B cell (primary cell): ENCODE results near the gene NFAM1. TPM values are rescaled to one million over a fixed set of nuclear protein-coding genes. Genes with fewer than 3 reads are reported as not detected.

Source experiments
- ATAC-seq: fragments of 200-7000 bp; cut with Tn5 transposase; one replicate; pipeline ENCODE4 v1.10.0; 2021; ENCODE audit warnings: low read depth, mild to moderate bottlenecking, moderate number of reproducible peaks, moderate library complexity
- CTCF ChIA-PET: fragments of 350-600 bp; sonication (Branson Sonifier 250); formaldehyde crosslinking; loops from one replicate; lab custom pipeline; 2021; ENCODE audit warnings: antibody characterized with exemption, inconsistent platforms; lab: Charles Lee
- POLR2A ChIA-PET: fragments of 350-600 bp; sonication (Branson Sonifier 250); formaldehyde crosslinking; loops from one replicate; lab custom pipeline; 2021; ENCODE audit warnings: antibody characterized with exemption; lab: Charles Lee
- DNase-seq: peaks from one replicate; pipeline ENCODE4 v3.0.0; 2013
- H2AFZ ChIP-seq: 2 replicates; pipeline ENCODE4 v1.6.1; 2012; ENCODE audit warnings: mild to moderate bottlenecking, low read depth, low read length; ENCODE audit not compliant: insufficient read depth, poor library complexity, severe bottlenecking
- H3K27ac ChIP-seq, 2 donors: 1 replicate in 1 of 2; 2 replicates in 1 of 2; pipeline ENCODE4 v1.5.1; 2012 to 2013; ENCODE audit warnings: low read length in 2 of 2, mild to moderate bottlenecking in 2 of 2, moderate library complexity in 1 of 2
- H3K27me3 ChIP-seq, 4 experiments: fragments of 200-600 bp in 1 of 4; sonication (generic) in 1 of 4; replicated peaks in 1 of 4; 1 replicate in 2 of 4; 2 replicates in 2 of 4; pipeline versions ENCODE4 v1.6.1 to v1.7.0; 2013 to 2016; ENCODE audit warnings: low read length in 3 of 4, mild to moderate bottlenecking in 2 of 4, mixed read lengths in 1 of 4, moderate library complexity in 1 of 4; ENCODE audit not compliant: insufficient read depth in 4 of 4, control insufficient read depth in 3 of 4; ENCODE audit errors: control extremely low read depth in 1 of 4
- H3K36me3 ChIP-seq, 2 experiments: replicated peaks in 1 of 2; 1 replicate in 1 of 2; 2 replicates in 1 of 2; pipeline versions ENCODE4 v1.6.1 to v1.7.1; 2013; ENCODE audit warnings: low read length in 1 of 2; ENCODE audit not compliant: insufficient read depth in 2 of 2, control insufficient read depth in 1 of 2; ENCODE audit errors: control extremely low read depth in 1 of 2, extremely low read depth in 1 of 2
- H3K4me1 ChIP-seq, 2 donors: fragments of 200-600 bp in 1 of 2; sonication (generic) in 1 of 2; 1 replicate in 1 of 2; 2 replicates in 1 of 2; pipeline versions ENCODE4 v1.5.1 to v1.6.1; 2013 to 2017; ENCODE audit warnings: low read length in 2 of 2; ENCODE audit not compliant: control insufficient read depth in 2 of 2, insufficient read depth in 2 of 2
- H3K4me2 ChIP-seq: replicated peaks from 2 replicates; pipeline ENCODE3; 2012; ENCODE audit warnings: mild to moderate bottlenecking, low read depth, low read length; ENCODE audit not compliant: poor library complexity, severe bottlenecking
- H3K4me3 ChIP-seq, 5 experiments: fragments of 200-600 bp in 1 of 5; sonication (generic) in 1 of 5; 1 replicate in 3 of 5; 2 replicates in 2 of 5; pipeline versions ENCODE4 v1.5.1 to v1.7.0; 2011 to 2016; ENCODE audit warnings: low read length in 4 of 5, mild to moderate bottlenecking in 4 of 5, low read depth in 2 of 5, control low read depth in 1 of 5, moderate library complexity in 1 of 5; ENCODE audit not compliant: insufficient read depth in 1 of 5; ENCODE audit errors: control extremely low read depth in 1 of 5, extremely low read depth in 1 of 5
- H3K79me2 ChIP-seq: fragments of 200-600 bp; sonication (generic); one replicate; pipeline ENCODE4 v1.6.0; 2016; ENCODE audit warnings: low read length; ENCODE audit not compliant: control insufficient read depth, insufficient read depth
- H3K9ac ChIP-seq: fragments of 200-600 bp; sonication (generic); 2 replicates; pipeline ENCODE4 v1.6.1; 2017; ENCODE audit warnings: mild to moderate bottlenecking, low read length, moderate library complexity
- H3K9me3 ChIP-seq, 3 donors: one replicate each; pipeline versions ENCODE4 v1.6.1 to v1.7.1; 2013; ENCODE audit warnings: low read length in 2 of 3; ENCODE audit not compliant: control insufficient read depth in 2 of 3, insufficient read depth in 1 of 3; ENCODE audit errors: control extremely low read depth in 1 of 3
- H4K20me1 ChIP-seq: 2 replicates; pipeline ENCODE4 v1.6.0; 2012; ENCODE audit warnings: mild to moderate bottlenecking, low read length; ENCODE audit not compliant: insufficient read depth, control insufficient read depth, poor library complexity, severe bottlenecking
- H3K27ac Mint-ChIP-seq: one replicate; pipeline ENCODE4 v1.8.0; 2021; ENCODE audit warnings: mixed read lengths
- H3K27me3 Mint-ChIP-seq: one replicate; pipeline ENCODE4 v1.8.0; 2021; ENCODE audit warnings: mixed read lengths
- H3K4me1 Mint-ChIP-seq: one replicate; pipeline ENCODE4 v1.8.0; 2021; ENCODE audit warnings: mixed read lengths
- H3K4me3 Mint-ChIP-seq: one replicate; pipeline ENCODE4 v1.8.0; 2021; ENCODE audit warnings: mixed read lengths
- H3K9me3 Mint-ChIP-seq: one replicate; pipeline ENCODE4 v1.8.0; 2022; ENCODE audit warnings: mixed read lengths; ENCODE audit not compliant: insufficient read depth
- EZH2 ChIP-seq: IDR thresholded peaks from 2 replicates; pipeline ENCODE4 v1.6.1; 2012; ENCODE audit warnings: borderline replicate concordance, low read depth, mild to moderate bottlenecking, moderate library complexity, low read length; ENCODE audit not compliant: insufficient read depth, poor library complexity, severe bottlenecking
- WGBS: methylation state at CpG from one replicate; pipeline ENCODE4 v1.1.5; 2013; ENCODE audit warnings: missing lambda C conversion rate; ENCODE audit not compliant: insufficient coverage; 5-methylcytosine and 5-hydroxymethylcytosine counted together
- intact Hi-C: fragments of 100-400 bp; cut with micrococcal nuclease; formaldehyde crosslinking; loops from one replicate; pipeline ENCODE4 v1.10.0; 2022
- polyA plus RNA-seq: library from polyadenylated mRNA; depleted of rRNA; stranded (reverse); fragments of >200 nt; gene quantifications from 2 replicates; pipeline ENCODE4 v1.2.3, GENCODE V29; 2012
- total RNA-seq, 2 donors: library from RNA; stranded (reverse); fragments of 120-200 nt in 1 of 2; gene quantifications; 1 replicate in 1 of 2; 2 replicates in 1 of 2; pipeline versions ENCODE4 v1.2.3 to v1.2.4, GENCODE V29; 2013 to 2022
- TF ChIP-seq, protein P1 (sequence below): fragments of 200-600 bp; IDR thresholded peaks from one replicate; pipeline ENCODE4 v1.8.0; 2022; ENCODE audit warnings: antibody characterized with exemption, mild to moderate bottlenecking

The NFAM1 gene
- total and polyA plus RNA-seq, 2 donors (not counting 1 experiment from before 2014, with no cell fraction given) = 0.27 to 0.52 TPM

DNA sequence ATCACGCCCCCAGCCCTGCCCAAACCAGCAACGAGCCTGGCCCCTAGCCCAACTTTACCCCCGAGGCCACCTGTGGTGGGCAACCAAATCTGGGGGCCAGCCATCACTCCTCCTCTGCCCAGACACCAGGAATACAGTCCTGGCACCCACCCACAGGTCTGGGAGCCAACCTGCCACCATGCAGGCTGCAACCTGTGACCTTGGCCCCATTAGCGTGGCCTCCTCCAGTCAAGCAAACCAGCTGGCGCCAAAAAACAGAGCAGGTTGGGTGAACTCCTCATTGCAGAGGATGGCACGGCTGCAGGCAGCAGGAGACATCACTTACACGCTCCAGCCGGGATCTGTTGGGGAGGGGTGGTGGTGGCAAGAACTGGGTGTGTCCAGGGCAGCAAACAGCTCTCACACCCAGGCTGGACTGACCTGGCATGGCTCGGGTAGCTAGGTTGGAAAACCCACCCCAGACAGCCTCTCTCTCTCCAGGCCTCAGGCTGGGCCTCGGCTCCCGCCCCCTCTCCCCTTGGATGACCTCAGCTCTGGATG is 96.3 kb downstream of the NFAM1 start:
- Mint-ChIP-seq H3K27me3 (peaks cover 38% of the 10 kb centered on the region), H3K27ac (no peak overlapping the region), H3K4me1 (no peaks in the 10 kb centered on the region), H3K4me3 (no peak overlapping the region), H3K9me3 (no peaks in the 10 kb centered on the region)
- H3K4me3 ChIP-seq = no peak overlapping the region
- CTCF ChIA-PET = interaction anchor here (0.6 kb wide), 1 partner anchor 259 kb away, joined by 3 read pairs; no protein-coding TSS in a partner anchor
- H3K27ac ChIP-seq = no peak overlapping the region
- WGBS = 88% methylated on average over 10 of the region's 11 CpGs
- no peak overlapping the region for H2AFZ ChIP-seq
- H4K20me1 ChIP-seq = no peaks in the 10 kb centered on the region
- intact Hi-C loops = no loop called here
- no peaks in the 10 kb centered on the region for H3K79me2 ChIP-seq
- H3K4me1 ChIP-seq = peaks cover 0 to under 1% of the 10 kb centered on the region in 2 donors
- H3K9ac ChIP-seq = no peak overlapping the region
- POLR2A ChIA-PET = no interaction called here
- H3K27me3 ChIP-seq = peaks cover 0 to 25% (median 10%) of the 10 kb centered on the region in 4 experiments
- no peak overlapping the region for H3K4me2 ChIP-seq
- ATAC-seq (no peak), DNase-seq (no peak)
- H3K36me3 ChIP-seq = no peaks in the 10 kb centered on the region
- no peak for TF ChIP-seq EZH2
- TF ChIP-seq, protein P1, sequence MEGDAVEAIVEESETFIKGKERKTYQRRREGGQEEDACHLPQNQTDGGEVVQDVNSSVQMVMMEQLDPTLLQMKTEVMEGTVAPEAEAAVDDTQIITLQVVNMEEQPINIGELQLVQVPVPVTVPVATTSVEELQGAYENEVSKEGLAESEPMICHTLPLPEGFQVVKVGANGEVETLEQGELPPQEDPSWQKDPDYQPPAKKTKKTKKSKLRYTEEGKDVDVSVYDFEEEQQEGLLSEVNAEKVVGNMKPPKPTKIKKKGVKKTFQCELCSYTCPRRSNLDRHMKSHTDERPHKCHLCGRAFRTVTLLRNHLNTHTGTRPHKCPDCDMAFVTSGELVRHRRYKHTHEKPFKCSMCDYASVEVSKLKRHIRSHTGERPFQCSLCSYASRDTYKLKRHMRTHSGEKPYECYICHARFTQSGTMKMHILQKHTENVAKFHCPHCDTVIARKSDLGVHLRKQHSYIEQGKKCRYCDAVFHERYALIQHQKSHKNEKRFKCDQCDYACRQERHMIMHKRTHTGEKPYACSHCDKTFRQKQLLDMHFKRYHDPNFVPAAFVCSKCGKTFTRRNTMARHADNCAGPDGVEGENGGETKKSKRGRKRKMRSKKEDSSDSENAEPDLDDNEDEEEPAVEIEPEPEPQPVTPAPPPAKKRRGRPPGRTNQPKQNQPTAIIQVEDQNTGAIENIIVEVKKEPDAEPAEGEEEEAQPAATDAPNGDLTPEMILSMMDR = no peak
- peaks cover 0 to 4% (median 0%) of the 10 kb centered on the region in 3 donors for H3K9me3 ChIP-seq

DNA sequence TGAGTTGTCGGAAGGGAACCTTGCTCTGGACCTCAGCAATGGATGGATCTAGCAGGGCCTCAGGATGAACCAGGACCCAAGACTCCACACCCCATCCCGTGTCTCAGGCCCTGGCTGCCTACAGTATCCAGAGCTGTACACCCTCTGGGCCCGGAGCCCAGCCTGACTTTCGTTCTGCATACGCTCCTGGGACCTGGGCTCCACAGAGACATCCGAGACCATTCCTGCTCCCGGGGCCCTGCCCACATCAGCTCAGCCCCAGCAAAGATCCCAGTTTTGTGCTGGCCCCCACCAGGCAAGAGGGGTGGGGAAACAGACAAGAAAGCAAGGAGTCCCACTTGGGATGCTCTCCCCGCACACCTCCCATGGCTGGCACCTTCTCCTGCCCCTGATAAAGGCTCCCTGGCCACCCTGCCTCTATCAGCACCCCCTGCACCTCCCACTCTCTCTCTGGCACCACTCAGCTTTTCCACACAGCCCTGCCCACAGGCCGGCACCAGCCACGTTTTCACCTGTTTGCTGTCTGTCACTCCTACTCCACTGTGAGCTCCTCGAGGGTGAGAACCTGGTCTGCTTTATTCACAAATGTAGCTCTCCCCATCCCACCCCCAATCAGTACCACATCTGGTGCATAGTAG is 97.2 kb downstream of the NFAM1 start:
- no peaks in the 10 kb centered on the region for H3K36me3 ChIP-seq
- ATAC-seq (no peak), DNase-seq (no peak)
- peaks cover 0 to 4% (median 0%) of the 10 kb centered on the region in 3 donors for H3K9me3 ChIP-seq
- H3K79me2 ChIP-seq = no peaks in the 10 kb centered on the region
- Mint-ChIP-seq H3K9me3 (no peaks in the 10 kb centered on the region), H3K27ac (peak overlapping the region; percentile 26), H3K4me1 (no peaks in the 10 kb centered on the region), H3K4me3 (no peak overlapping the region), H3K27me3 (peaks cover 30% of the 10 kb centered on the region)
- no peak overlapping the region for H3K9ac ChIP-seq
- no peak overlapping the region for H2AFZ ChIP-seq
- H3K27ac ChIP-seq = no peak overlapping the region
- CTCF ChIA-PET = no interaction called here
- intact Hi-C loops = no loop called here
- H4K20me1 ChIP-seq = no peaks in the 10 kb centered on the region
- POLR2A ChIA-PET = interaction anchor here (0.8 kb wide), 1 partner anchor 72 kb away, joined by 3 read pairs; no protein-coding TSS in a partner anchor
- peaks cover 0 to 16% (median 6%) of the 10 kb centered on the region in 4 experiments for H3K27me3 ChIP-seq
- H3K4me2 ChIP-seq = no peak overlapping the region
- no peak overlapping the region for H3K4me3 ChIP-seq
- WGBS = 89% methylated on average over 11 of the region's 11 CpGs
- TF ChIP-seq, protein P1 = no peak
- no peak for TF ChIP-seq EZH2
- no peaks in the 10 kb centered on the region for H3K4me1 ChIP-seq
